NCI-H2029 (cell line): ENCODE measurements around the gene ALG12.

Source experiments
- DNase-seq: peaks from one replicate; lab custom pipeline; 2025; lab: John Stamatoyannopoulos, UW

Gene ALG12

GRCh38 chr22:49911881-49912625, 6.2 kb downstream of the ALG12 start:
- no peak for DNase-seq

DNA sequence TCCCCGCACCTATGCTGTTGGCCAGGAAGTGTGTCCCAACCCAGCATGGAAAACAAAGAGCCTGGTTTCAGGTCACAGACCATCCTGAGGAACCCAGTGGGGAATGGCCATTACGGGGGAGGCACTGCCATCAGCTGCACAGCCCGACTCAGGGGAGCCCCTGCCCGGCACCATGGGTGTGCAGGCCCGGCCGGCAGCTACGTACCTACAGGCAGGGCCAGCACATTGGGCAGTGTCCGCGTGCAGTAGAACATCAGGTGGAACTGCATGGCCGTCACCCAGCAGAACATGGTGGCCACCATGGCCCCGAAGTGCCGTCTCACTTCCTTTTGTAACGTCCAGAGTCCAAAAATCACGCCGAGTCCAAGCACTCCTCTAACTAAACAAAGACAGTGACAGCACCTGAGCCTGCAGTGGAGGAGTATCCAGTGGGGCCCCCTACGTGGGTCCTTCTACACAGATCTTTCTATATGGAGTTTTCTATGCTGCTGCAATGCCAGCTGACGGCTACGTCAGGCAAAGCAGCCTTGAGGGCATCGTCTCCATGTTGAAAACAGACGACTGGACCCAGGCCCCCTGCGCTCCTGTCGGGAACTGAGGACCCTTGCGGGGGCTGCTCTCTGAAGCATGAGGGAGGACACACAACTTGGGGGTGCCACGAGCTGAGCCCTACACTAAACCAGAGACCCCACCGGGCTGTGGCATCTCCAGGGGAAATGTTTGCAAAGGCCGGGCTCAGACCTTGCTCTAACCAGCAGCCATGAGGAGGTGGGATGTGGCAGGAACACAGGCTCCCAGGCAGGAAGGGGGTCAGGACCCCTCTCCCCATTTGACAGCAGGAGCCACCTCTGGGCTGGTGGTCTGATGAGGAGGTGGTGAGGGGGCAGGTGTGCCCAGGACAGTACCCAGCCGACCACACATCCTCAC, 7.7 kb downstream of the ALG12 start:
- DNase-seq: no peak

GRCh38 chr22:49909476-49910205, 8.6 kb downstream of the ALG12 start:
- DNase-seq: no peak

DNA sequence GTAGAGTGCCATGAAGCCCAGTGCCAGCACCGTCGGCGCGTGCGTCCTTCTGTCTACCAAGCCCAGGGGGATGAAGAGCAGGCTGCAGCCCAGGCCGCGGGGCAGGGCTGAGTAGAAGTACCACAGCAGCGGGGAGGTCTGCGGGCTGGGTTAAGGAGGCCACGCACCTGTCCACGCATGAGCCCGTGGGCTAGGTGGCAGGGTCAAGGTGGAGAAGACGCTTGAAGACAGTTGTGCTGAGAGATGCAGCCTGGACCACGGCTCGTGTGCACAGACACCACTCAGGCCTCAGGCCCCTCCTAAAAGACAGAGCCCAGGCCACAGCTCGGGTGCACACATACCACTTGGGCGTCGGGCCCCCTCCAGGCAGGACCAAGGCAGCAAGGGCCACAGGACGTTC, 10.4 kb downstream of the ALG12 start:
- no peak for DNase-seq

- no peak for DNase-seq
Observed at GRCh38 chr22:49906799-49907290, 11.4 kb downstream of the ALG12 start.

DNA sequence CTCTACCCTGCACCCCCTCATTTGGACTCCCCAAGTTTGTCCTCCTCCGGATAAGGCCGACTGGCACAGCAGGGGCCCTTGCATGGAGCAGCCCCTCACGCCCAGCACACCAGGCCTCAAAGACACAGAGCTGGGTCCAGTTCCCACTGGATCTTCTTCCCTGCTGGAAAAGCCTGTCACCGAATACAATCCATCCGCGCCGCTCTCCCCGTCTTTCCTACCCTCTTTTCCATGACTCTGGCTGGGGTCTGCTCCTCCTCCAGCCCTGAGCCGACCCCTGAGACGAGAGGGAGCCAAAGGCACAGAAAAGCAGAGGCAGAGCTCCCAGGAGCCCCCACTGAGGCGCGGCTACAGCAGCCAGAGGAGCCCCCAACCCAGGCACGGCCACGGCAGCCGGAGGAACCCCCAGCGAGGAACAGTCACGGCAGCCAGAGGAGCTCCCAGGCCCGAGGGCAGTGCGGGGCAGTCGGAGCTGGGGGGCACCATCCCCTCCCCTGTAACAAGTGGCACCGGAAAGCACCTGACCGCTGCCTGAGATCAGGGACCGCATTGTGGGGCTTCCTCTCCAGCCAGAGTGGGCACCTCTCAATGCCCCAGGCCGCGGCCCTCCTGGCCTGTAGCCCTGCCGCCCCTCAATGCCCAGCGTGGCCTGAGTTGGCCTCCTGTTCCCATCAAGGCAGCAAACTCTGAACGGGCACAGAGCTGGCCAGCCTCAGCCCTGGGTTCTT, 12.0 kb downstream of the ALG12 start:
- no peak for DNase-seq

DNA sequence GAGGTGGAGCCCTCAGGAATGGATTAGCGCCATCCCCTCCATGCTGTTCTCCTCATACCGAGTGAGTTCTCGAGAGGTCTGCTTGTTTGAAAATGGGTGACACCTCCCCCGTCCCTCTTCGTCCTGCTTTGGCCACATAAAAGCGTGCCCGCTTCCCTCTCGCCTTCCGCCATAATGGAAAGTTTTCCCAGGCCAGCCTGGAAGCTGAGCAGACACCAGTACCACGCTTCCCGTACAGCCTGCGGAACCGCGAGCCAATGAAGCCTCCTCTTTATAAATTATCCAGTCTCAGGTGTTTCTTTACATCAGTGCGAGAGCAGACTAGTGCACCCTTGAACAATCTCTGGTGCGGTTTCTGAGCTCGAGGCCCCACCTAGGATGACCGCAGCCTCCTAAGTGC, 12.8 kb downstream of the ALG12 start:
- DNase-seq: no peak

DNA sequence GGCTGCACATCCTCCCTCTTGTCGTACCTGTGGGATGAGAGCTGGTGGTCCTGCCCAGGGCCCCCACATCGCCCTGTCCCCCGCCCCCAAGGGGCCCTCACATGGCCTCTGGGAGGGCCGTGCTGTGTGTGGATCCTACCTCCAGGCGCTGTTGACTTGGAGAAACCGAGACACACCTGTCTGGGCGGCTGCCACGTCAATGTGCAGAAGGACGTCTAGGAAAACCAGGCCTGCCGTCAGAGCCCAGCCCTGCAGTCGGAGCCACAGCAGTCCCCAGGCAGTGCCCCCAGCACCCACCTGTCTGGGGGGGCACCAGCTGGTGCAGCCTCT, 14.2 kb downstream of the ALG12 start:
- DNase-seq: no peak

GRCh38 chr22:49903322-49904039, 14.8 kb downstream of the ALG12 start:
- DNase-seq: no peak

DNA sequence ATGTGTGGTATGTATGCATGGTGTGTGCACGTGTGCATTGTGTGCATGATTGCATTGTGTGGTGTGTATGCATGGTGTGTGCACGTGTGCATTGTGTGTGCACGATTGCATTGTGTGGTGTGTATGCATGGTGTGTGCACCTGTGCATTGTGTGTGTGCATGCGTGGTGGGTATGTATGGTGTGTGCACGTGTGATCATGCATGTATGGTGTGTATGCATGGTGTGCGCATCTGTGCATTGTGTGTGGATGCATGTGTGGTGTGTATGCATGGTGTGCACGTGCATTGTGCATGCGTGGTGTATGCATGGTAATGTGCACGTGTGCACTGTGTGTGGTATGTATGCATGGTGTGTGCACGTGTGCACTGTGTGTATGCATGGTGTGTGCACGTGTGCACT, 16.8 kb downstream of the ALG12 start:
- no peak for DNase-seq

DNA sequence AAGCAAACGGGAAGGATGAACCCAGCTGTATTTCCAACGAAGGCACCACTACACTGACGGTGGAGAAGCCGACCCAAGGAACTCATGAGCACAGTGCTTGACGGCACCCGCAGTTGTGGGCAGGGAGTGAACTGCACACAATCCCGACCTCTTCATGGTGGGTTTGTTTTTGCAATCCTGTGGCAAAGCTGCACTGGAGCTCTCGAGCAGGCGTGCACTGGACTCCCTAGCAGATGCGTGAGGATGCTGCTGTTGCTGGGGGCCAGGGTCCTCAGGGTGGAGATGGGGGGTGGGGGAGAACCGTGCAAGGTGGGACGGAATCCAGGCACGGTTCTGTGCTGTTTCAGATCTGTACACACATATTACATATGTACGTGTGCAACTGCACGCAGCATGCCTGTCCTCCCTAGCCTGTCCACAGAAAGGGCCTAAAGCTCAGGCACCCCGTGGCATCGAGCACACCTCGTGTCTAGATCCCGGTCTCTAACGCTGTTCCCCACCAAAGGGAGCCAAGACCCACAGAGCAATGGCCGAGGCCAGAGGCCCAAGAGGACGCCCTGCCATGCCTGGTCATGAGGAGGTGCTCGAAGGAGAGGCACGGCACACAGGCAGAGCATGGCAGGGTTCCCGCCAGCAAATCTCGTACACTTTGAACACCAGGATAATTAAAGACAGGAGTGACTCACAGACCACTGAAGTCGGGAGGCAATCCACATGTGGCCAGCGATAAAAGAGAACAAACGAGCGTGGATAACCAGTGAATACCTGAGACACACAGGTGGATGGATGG, 17.6 kb downstream of the ALG12 start:
- no peak for DNase-seq

DNA sequence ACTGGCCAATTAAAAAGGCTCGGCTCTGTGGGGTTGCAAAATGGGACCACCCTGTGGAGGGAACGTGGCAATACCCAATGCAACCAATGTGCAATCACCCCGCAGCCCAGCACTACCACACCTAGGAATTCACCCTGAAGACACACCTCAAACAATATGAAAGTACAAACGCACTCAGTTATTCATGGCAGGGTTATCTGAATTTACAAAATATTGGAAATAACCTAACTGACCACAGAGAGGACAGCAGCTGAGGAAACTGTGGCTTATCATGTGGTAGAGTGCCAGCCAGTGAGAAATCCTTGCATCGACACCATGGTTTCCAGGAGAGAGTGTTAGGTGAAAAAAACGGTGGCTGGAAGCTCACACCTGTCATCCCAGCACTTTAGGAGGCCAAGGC, 18.7 kb downstream of the ALG12 start:
- no peak for DNase-seq

DNA sequence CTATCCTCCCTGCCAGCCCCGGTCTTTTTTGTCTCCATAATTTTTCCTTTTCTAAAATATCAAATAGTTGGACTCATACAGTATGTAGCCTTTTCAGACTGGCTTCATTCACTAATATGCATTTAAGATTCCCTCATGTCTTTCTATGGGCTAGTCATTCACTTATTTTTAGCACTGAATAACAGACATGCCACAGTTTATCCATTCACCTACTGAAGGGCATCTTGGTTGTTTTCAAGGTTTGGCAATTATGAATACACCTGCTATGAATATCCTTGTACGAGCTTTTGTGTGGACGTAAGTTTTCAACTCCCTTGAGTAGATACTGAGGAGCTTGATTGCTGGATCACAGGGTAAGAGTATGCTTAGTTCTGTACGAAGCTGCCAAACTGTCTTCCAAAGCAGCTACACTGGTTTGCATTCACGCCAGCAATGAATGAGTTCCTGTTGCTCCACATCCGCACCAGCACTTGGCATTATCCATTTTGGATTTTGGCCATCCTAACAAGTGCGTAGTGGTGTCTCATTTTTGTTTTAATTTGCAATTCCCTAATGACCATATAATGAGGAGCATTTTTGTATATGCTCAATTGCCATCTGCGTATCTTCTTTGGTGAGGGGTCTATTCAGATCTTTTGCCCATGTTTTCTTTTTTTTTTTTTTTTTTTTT, 21.1 kb downstream of the ALG12 start:
- DNase-seq: no peak

GRCh38 chr22:49896201-49896600, 22.0 kb downstream of the ALG12 start:
- no peak for DNase-seq

DNA sequence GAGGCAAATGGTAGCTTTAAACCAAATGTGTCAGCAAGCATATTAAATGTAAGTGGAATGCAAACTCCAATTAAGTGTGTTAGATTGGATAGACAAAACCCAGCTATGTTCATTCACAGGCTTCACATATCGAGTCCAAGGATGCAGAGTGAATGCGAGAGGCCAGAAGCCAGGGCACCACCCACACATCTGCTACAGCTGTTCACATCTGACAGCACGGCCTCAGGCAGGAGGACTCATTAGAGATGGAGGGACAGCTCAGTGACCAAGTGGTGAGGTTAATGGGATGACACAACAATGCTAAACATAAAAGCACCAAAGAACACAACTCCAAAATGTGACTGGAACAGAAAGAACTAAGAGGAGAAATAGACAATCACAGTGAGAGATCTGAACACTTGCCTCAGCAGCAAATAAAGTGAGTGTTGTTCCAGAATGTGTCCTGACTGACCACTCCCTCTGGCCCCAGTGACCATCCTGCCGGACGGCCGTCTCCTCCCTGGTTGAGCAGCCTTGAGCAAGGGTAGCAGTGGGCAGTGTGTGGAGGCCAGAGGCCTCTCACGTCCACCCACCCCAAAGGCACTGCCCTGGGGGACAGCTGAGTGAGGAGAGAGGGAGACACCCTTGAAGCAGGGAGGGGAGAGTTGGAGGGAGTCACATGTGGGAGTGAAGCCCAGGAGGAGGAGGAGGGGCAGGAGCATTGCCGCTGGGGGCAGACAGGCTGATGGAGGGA, 23.8 kb downstream of the ALG12 start:
- no peak for DNase-seq

DNA sequence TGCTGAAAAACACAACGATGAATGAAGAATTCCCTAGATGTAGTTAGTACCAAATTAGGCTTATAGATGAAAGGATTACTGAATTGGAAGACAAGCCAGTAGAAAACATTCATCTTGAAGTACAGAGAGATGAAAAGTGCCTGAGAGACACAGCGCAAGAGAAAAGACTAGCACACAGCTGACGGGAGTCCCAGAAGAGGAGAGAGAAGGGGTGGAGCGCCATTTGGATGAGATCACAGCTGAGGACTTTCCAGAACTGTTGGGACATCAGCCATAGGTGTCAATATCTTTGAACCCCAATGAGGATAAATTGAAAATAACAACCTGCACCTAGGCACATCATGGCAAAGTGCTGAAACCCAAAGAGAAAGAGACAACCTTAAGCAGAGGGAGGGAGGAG, 25.2 kb downstream of the ALG12 start:
- no peak for DNase-seq

DNA sequence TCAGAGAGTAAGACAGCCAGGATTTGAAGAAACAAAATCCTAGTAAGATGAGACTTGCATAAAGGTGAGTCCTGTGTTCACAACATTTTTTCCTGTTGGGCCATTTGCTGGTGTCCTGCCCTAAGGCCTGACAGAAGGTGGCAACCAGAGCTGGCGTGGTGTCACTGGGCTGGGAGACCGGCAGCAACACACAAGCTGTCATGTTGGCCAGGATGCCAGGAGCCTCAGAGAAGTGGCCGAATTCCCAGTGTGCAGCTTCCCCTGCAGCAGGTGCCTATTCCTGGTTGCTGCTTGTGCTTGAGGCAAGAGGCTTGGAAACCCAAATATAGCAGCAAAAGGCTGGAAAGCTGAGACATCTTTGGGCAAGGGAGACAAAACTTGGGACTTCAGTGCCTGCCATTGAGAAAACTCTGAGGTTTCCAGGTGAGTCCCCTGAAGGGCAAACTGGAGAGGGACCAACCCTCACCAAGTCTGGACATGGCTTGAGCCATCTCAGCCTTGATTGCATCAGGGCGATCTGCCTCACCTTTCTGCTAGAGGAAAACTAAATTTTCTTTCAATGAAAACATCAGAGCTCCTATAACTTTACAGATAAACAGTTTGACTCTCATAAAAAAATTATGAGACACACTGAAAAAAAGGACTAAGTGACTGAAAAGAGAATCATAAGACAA, 25.9 kb downstream of the ALG12 start:
- DNase-seq: no peak

DNA sequence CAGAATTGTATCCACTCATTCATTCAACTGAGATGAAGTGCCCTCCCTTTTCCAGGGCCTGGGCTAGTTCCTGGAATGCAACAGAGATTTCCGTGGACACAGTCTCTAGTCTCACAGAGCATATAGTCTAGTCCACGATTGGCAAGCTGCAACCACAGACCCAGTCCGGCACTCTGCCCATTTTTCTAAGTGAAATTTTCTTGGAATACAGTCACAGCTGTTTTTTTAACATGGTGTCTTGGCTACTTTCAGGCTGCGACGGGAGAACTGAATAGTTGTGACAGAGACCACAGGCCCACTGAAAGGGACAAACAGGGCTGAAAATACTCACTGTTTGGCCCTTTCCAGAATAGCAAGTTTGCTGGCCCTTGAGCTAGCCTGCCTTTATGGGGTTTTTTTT, 29.2 kb downstream of the ALG12 start:
- DNase-seq: no peak

DNA sequence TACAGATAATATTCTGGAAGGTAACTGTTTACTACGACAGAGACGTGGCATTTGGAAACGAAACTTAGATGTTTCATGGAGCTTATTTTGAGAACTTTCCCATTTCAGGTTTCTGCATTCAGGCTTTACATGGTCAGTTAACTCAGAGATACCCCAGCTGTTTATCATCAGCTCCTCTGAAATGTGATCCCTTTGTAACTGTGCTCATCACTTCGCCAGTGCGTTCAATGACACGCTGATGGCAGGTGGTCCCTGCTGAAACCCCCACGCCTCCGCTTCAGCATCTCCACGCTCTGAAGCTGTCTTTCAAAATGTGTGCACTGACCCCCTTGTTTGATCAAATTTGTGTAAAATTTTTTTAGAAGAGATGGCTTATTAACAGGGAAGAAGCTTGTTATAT, 30.5 kb downstream of the ALG12 start:
- no peak for DNase-seq
